ENCODE measurements around the gene ABR. TPM values are rescaled to one million over a fixed set of nuclear protein-coding genes. Genes with fewer than 3 reads are reported as not detected.

ABR gene
- total and polyA plus RNA-seq, 2 of the 13 experiments (the other 11 are each of a cell fraction or from before 2014, with no cell fraction given), result 12.4 to 40.4 TPM

- TF ChIP-seq, protein P1, sequence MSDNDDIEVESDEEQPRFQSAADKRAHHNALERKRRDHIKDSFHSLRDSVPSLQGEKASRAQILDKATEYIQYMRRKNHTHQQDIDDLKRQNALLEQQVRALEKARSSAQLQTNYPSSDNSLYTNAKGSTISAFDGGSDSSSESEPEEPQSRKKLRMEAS (IDR thresholded peaks at IDR 0.05), result peak; percentile 98
- no peak; the same call in 1 of the 2 replicates for TF ChIP-seq ZNF816 (CRISPR knock-in tag; IDR thresholded peaks at IDR 0.05; ENCODE audit: borderline replicate concordance)
- no peak for TF ChIP-seq EHMT2 (IDR thresholded peaks at IDR 0.05; ENCODE audit: borderline replicate concordance, low read depth, low read length)
- no peak for TF ChIP-seq ADNP (CRISPR knock-in tag; IDR thresholded peaks at IDR 0.05)
- peak; percentile 61 for TF ChIP-seq TBL1XR1 (IDR thresholded peaks at IDR 0.05; ENCODE audit: borderline replicate concordance, low read length, partially characterized antibody)
- peak; percentile 43 for TF ChIP-seq ZNF33B (CRISPR knock-in tag; IDR thresholded peaks at IDR 0.05)
- 0 out of 2 replicates have a peak, but pooled peaks have one; percentile 18 for TF ChIP-seq KDM6A (CRISPR knock-in tag; IDR thresholded peaks at IDR 0.05; ENCODE audit: low read depth)
- peak; percentile 80; the same call in 1 of the 2 replicates for TF ChIP-seq ZNF264 (CRISPR knock-in tag; IDR thresholded peaks at IDR 0.05)
- TF ChIP-seq ZKSCAN8 (CRISPR knock-in tag; IDR thresholded peaks at IDR 0.05; ENCODE audit: borderline replicate concordance), result no peak
- TF ChIP-seq, protein P2, sequence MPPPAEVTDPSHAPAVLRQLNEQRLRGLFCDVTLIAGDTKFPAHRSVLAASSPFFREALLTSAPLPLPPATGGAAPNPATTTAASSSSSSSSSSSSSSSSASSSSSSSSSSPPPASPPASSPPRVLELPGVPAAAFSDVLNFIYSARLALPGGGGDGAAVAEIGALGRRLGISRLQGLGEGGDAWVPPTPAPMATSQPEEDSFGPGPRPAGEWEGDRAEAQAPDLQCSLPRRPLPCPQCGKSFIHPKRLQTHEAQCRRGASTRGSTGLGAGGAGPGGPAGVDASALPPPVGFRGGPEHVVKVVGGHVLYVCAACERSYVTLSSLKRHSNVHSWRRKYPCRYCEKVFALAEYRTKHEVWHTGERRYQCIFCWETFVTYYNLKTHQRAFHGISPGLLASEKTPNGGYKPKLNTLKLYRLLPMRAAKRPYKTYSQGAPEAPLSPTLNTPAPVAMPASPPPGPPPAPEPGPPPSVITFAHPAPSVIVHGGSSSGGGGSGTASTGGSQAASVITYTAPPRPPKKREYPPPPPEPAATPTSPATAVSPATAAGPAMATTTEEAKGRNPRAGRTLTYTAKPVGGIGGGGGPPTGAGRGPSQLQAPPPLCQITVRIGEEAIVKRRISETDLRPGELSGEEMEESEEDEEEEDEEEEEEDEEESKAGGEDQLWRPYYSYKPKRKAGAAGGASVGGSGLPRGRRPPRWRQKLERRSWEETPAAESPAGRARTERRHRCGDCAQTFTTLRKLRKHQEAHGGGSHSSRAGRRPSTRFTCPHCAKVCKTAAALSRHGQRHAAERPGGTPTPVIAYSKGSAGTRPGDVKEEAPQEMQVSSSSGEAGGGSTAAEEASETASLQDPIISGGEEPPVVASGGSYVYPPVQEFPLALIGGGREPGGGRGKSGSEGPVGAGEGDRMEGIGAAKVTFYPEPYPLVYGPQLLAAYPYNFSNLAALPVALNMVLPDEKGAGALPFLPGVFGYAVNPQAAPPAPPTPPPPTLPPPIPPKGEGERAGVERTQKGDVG (CRISPR knock-in tag; IDR thresholded peaks at IDR 0.05; ENCODE audit: borderline replicate concordance), result peak; percentile 87; the same call in 1 of the 2 replicates
- TF ChIP-seq HNF1A (IDR thresholded peaks at IDR 0.05; ENCODE audit: low read depth), result peak; percentile 26
- peak; percentile 49 for TF ChIP-seq HNF1A (CRISPR knock-in tag; IDR thresholded peaks at IDR 0.05; ENCODE audit: borderline replicate concordance)
- 0 out of 2 replicates have a peak, but pooled peaks have one; percentile 29 for TF ChIP-seq ZNF12 (CRISPR knock-in tag; IDR thresholded peaks at IDR 0.05)
- peak; percentile 76; the same call in 1 of the 2 replicates for TF ChIP-seq KAT7 (CRISPR knock-in tag; IDR thresholded peaks at IDR 0.05; ENCODE audit: borderline replicate concordance)
- TF ChIP-seq ZNF256 (CRISPR knock-in tag; conservative IDR thresholded peaks at IDR 0.05), result peak; percentile 44; the same call in 1 of the 2 replicates
- peak; percentile 81 for TF ChIP-seq ZBTB14 (CRISPR knock-in tag; IDR thresholded peaks at IDR 0.05)
- TF ChIP-seq ZNF10 (CRISPR knock-in tag; IDR thresholded peaks at IDR 0.05; ENCODE audit: borderline replicate concordance, low read depth), result no peak
- TF ChIP-seq, protein P3, sequence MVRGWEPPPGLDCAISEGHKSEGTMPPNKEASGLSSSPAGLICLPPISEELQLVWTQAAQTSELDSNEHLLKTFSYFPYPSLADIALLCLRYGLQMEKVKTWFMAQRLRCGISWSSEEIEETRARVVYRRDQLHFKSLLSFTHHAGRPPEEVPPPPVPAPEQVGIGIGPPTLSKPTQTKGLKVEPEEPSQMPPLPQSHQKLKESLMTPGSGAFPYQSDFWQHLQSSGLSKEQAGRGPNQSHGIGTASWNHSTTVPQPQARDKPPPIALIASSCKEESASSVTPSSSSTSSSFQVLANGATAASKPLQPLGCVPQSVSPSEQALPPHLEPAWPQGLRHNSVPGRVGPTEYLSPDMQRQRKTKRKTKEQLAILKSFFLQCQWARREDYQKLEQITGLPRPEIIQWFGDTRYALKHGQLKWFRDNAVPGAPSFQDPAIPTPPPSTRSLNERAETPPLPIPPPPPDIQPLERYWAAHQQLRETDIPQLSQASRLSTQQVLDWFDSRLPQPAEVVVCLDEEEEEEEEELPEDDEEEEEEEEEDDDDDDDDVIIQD (CRISPR knock-in tag; IDR thresholded peaks at IDR 0.05; ENCODE audit: low read depth), result no peak; the same call in 1 of the 2 replicates
- no peak for TF ChIP-seq ZFP37 (CRISPR knock-in tag; IDR thresholded peaks at IDR 0.05; ENCODE audit: borderline replicate concordance)
Measured at GRCh38 chr17:996554-997344, 183.0 kb downstream of the ABR start, which contains the start of gene TIMM22 (continued).
